ENCODE data around the gene LINGO4.
A peak's percentile ranks its signal among the peaks of the same experiment; 100 is the strongest.

LINGO4 gene, protein sequence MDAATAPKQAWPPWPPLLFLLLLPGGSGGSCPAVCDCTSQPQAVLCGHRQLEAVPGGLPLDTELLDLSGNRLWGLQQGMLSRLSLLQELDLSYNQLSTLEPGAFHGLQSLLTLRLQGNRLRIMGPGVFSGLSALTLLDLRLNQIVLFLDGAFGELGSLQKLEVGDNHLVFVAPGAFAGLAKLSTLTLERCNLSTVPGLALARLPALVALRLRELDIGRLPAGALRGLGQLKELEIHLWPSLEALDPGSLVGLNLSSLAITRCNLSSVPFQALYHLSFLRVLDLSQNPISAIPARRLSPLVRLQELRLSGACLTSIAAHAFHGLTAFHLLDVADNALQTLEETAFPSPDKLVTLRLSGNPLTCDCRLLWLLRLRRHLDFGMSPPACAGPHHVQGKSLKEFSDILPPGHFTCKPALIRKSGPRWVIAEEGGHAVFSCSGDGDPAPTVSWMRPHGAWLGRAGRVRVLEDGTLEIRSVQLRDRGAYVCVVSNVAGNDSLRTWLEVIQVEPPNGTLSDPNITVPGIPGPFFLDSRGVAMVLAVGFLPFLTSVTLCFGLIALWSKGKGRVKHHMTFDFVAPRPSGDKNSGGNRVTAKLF

DNA sequence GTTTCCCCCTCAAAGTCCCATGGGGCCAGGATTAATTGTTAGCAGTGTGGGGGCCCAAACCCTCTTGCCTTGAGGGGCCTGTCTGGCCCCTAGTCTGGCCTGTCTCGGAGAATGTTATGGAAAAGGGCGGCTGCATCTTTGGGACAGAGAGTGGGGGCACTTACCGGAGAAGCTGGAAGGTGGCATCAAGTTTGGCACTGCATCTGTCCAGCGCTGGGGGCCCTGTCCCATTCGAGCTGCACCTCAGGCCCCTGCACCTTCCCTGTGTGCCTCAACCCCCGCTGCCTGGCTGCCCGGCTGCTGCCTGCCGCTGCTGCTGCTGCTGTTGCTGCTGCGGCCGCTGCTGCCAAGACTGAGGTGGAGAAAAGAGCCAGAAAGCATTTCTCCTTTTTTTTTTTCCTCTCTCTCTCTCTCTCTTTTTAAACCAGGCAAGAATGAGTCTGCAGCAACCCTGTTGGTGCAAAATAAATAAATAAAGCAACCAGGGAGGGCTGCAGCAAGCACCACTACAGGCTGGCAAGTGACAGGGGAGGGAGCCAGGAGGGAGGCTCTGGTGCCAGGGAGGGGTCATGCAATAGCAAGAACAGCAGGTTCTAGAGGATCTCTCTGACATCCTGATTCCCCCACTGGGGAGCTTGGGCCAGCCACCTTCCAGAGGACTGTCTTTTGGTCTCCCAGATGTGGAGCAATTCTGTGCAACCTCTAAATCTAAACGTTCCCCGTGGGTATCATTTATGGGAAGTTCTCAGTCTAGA, at the start of gene LINGO4:
LINGO4 (minus strand) TSS at position 354 of the 755 bp plus-strand sequence. CDS start 2,715 bp downstream, outside the sequence.
- no peak for DNase-seq (ENCODE audit: low read depth)

DNA sequence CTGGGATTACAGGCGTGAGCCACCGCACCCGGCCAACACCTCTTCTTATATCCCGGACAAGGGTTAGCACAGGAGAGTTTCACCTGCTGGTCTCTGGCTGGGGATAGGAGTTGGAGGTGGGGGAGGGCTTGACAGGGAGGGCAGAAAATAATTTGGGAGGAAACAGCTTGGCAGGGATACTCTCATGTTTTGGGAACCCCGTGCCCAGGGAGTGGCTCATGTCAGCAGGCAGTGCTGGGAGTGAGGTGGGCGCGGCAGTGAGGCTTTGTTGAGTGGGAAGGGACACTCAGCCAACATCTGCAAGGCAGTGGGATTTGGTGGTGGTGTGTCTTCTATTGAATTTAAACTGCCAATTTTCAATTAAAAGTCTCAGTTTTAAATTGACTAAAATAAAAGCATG, 49.4 kb upstream of the LINGO4 start:
- no peak for DNase-seq (ENCODE audit: low read depth)

DNA sequence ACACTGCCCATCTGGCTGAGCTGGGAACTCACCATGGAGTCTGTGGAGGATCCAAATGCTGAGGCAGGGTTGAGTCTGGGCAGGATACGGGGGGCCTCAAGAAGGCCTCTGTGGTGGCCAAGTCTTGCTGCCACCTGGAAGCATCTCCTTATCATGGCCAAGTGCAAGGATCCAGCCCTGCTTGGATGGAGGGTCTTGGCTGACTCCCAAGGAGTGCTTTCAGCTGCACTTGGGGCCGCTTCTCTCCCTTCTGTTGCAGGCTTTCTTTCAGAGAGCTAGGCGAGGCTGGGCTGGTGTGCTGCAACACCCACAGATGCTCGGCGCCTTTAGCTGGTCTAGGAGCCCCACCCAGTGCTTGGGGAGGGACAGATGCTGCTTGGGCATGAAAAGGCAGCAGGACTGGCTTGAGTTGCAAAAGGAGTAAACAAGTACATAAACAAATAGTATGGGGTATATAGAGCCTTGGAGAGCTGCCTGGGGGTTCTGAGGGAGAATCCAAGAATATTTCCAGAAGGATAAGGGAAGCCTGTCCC, 48.3 kb upstream of the LINGO4 start, which contains the start of gene THEM5:
THEM5 (minus strand) TSS at position 302 of the 533 bp plus-strand sequence; CDS start at position 155, 147 bp downstream.
- DNase-seq (ENCODE audit: low read depth), result no peak

DNA sequence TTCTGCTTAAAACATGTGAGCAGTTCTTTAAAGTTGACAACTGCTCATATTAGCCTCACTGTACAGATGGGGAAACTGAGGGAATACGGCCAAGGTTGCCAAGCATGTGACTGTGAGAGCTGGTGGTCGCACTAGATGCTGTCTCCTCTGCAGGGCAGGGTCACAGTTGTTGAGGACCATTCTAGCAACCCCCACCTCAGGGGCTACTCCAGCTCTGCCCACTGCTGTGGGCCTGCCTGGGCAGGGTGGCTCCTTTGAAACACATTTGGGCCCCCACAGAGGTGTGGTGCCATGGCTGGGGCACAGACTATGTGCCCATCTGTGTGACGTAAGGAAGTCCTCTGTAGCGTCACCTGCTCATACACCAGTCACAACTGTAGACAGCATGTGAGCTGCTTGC, 47.5 kb upstream of the LINGO4 start:
- no peak for DNase-seq (ENCODE audit: low read depth)

DNA sequence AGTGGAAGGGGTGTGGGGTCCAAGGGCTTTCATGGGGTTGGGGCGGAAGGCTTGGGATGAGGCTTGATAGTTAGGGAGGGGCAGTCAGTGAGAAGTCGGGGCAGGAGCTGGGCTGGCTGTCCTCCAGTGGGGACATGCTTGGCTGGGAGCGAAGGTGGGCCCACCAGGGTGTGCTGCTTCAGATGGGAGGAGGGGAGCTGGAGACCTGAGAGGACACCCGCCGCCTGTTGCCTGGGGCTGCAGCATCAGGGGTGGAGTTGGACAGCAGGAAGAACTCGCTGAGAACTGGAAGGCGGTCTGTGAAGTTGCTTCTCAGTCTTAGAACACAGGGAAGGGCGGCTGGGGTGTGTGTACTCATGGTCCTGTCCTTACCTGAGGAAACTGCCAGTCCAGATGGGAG, 46.7 kb upstream of the LINGO4 start:
- no peak for DNase-seq (ENCODE audit: low read depth)

DNA sequence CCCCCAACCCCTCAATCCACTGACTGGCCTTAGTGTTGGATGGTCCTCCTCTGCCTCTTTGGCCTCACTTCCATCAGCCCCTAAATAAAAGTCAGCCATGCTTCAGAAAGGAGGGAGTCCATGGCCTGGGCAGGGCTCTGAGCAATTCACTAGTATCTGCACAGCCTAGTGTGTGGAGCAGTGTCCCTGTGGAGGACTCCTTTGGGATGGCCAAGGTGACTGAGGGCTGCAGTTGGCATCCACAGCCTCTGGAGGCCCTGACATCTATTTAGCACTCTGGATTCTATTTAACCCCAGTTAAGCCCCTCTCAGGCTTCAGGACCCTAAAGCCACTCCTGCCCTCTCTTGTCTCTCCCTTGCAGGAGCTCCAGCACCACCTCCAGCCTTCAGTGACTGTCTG, 44.7 kb upstream of the LINGO4 start:
- DNase-seq (ENCODE audit: low read depth), result no peak

DNA sequence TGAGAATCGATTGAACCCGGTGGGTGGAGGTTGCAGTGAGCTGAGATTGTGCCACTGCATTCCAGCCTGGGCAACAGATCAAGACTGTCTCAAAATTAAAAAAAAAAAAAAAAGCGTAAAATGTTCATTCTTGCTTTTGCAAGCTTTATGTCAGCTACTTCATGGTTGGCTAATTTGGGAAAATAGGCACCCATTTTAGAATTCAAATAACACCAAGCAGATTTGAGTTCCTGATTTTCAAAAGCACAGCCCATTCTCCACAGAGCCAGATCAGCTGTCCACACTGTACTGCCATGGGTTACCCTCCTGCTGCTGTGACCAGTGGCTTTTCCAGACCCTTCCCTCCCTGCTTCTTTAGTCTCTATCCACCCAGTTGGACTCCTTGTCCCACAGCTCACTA, 43.9 kb upstream of the LINGO4 start:
- DNase-seq (ENCODE audit: low read depth), result no peak

DNA sequence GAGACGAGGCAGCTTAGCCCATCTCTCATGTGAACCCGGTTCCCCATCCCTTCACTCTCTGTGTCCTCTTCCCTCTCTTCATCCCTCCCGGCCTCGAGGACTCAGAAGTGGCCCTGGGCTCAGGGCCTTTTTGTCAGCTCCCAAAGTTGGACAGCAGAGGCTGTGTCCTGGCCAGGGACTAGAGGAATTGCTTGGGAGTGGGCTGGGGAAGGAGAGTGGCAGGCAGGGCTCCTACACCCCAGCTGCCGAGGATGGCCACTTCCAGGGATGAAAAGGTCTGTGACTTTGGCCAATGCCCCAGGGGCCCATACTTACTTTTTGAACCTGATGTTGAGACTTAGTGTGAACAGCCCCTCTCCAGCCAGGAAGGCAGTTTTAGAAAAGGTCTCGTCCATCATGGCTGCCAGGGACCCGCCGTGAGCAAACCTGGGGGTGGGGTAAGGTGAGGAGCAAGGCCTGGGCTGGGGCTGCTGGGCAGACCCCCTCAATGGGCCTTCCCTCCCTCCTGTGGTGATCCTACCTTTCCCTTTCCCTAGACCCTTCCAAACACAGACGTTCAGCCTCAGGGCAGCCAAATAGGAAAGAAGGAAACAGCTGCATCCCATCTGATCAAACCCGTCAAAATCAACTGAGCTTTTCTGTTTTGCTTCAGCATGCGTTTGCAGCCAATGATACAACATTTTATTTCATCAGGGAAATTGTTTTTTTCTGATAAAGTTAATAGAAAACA, 42.8 kb upstream of the LINGO4 start:
- DNase-seq (ENCODE audit: low read depth), result no peak

DNA sequence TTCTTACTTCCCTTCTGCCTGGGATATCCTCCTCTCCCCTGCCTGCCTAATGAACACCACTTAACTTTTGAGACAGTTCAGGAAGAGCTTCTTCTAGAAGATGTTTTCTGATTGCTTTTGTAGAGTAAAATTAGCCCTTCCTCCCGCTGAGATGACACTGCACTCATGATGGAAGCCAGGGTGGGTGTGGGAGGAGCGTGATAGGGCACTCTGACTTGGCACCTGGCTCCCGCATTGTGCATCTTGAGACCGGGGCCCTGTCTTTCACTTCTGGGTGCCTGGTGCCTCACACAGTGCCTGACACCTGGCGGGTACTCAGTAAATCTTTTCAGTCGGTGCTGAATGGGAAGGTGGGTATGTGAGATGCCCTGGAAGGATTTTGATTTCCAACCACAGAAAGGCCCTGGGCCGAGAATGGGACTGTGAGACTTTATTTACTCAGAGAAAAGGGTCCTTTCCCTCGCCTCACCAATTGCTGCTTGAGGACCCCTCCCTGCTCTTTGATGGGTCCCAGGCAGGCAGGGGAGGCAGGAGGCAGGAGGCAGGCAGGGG, 41.5 kb upstream of the LINGO4 start:
- DNase-seq (ENCODE audit: low read depth), result no peak

DNA sequence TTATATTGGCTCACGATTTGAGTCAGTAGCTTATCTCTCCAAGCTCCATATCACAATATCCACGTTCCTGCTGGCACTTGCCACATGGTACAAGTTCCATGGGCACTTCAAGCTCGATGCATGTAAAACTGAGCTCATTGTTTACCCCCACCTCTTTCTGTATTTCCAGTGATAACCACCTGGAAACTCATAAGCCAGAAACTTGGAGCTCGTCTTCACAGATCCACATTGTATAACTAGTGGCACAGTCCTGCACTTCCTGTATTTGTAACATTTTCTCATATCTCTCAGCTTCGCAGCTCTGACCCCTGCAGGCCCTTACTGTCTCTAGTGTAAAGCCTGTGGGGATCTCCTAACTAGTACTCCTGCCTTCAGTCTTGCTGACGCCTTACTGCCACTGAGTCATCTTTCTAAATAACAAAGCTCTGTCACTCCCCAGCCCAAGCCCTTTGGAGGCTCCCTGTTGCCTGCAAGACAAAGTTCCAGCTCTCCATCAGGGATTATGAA, 40.9 kb upstream of the LINGO4 start:
- DNase-seq (ENCODE audit: low read depth), result no peak

DNA sequence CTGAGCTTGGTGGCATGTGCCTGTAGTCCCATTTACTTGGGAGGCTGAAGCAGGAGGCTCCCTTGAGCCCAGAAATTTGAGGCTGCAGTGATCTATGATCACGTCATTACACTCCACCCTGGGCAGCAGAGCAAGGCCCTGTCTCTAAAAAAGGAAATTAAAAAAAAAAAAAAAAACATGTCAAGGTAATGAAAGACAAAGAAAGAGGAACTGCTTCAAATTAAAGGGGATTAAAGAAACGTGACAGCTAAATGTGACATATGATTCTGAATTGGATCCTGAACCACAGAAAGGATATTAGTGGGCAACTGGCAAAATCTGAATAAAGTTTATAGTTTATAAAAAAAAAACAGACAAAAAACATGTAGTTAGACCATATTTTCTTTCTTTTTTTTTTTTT, 38.2 kb upstream of the LINGO4 start:
- DNase-seq (ENCODE audit: low read depth), result no peak

DNA sequence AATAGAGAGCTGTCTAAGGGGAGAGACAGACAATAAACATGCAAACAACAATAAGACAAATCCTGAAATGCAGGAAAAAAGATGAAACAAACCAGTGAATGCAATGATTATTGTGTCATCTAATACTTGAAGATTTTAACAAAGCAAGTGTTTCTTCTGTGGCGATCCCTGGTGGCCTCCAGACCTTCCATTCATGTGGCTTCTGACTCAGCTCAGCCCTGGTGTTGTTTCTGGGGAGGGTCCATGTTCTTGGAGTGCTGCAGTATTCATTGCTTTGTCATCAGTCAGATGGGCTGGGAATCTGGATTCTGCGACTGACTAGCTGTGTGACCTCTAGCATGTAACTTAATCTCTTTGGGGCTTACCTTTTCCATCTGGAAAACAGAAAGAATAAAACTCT, 35.9 kb upstream of the LINGO4 start:
- no peak for DNase-seq (ENCODE audit: low read depth)

DNA sequence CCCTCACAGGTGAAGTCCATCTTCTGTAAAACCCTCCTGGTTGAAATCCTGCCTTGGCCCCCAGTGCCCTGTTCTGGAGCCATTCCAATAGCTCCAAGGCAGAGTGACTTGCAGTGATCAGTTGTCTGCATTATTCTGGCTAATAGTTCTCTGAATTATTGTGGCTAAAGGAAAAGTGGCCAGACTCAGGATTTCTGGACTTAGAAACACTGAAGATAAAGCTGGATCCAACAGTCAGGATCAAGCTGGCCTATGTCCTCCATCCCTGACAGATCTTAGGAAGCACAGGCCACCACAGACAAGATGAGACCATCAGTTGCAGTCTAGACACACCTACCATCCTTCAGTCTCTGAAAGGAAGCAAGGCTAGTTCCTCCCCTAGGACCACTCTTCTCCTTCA, 35.2 kb upstream of the LINGO4 start:
- no peak for DNase-seq (ENCODE audit: low read depth)

DNA sequence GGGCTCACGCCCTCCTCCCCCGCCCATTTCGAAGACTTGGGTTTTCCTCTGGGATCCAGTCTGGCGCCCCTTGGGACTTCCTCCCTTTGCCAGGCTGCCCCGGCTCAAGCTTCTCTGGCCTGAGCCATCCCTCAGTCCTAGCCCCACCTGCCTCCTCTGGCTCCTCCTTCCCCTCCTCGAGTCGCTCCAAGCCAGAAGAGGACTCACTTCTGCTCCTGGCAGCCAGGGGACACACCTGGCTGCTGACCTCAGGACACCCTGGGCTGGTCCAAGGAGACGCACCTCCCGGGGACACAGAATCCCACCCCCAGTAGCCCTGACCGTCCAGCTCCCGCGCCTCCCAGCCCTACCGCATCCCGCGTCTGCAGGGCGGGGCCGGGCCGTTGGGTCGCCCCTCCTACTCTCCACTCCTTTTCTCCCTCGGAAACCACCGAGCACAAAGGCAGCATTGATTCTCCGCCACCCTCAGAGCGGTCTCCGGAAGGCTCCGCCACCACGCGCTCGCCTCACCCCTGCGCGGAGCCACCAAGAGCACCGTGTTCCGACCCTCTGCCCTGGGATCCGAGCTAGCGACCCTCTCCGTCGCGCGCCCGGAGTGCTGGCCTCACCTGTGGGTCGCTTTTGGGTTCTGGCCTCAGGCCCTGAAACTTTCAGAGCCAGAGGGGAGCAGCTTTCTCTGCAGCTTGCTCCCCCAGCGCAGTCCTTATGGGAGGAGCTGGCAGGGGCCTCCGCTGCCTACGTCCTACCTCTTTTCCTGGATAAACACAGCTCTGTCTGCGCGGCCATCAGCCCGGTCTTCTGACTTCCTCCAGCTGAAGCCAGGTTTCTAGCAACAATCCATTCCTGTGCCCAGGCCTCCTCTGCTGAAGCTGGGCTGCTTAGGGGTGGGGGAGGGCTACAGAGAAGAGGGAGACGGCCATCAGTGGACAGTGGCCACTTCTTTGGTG, 34.5 kb upstream of the LINGO4 start, which contains the start of gene C2CD4D:
C2CD4D (minus strand) TSS at position 364 of the 947 bp plus-strand sequence. CDS start 831 bp downstream, outside the sequence.
- DNase-seq (ENCODE audit: low read depth), result peak; percentile 45

DNA sequence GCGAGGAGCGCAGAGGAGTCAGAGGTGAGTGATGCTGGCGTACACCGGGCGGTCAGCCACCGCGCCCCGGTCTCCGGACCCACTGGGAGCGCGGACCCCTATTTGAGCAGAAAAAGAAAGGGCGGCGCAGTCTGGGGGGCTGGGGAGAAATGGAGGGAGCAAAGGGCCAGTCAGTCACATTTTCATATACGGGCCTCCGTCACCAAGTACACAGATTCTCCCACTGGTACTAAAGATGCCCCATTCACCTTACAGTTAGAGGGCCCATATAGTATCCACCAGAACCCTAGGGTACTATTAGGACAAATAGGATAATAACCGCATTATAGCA, 33.8 kb upstream of the LINGO4 start:
- no peak for DNase-seq (ENCODE audit: low read depth)

DNA sequence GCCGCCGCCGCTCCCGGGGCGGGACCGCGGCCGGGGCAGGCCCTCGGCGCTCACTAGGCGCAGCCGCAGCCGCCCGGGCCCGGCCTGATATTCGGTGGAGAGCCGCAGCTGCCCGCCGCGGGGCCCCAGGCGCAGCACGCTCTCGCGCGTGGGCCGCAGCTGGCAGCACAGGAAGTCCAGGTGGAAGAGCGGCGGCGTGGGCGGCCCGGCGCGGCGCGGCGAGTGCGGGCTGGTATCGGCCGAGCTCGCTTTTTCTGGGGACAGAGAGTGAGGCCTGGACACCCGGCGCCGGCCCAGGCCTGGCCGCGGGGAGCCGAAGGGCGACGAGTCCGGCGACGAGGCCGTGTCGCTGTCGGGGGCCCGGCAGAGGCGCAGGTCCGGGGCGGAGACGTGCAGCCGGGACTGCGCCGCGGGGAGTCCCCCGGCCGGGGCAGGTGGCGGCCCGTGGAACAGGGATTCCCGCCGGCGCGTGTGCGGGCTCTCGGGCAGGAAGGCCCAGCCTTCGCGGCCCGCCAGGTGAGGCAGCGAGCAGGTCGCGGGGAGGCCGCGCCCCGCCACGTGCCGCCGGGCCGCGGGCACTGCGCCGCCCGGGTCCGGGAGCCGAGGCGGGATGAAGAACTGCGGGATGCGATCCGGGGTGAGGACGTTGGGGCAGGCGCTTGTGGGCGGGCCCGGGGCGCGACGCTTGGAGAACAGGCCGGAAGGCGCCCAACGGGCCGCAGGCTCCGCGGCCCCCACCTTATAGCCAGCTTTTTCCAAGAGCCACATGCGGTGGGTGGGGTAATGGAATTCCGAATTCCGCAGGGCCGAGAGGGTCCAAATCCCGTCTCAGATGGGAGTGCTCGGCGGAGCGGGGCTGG, 33.2 kb upstream of the LINGO4 start:
- DNase-seq (ENCODE audit: low read depth), result no peak

DNA sequence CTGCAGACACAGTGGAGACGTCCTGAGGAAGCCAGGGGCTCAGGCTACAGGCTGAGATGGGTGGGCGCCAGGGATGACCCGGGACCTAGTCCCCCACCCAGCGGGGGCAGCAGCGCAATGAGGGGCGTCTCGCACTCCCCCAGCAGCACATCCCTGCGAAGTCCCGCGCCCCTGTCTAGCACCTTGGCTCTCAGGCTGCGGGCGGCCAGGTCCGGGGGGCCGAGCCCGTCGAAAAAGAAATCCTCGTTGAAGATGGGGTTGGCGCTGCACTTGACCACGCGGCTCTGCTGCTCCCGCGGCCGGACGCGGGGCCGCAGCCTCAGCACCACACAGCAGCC, 32.6 kb upstream of the LINGO4 start:
- DNase-seq (ENCODE audit: low read depth), result no peak

DNA sequence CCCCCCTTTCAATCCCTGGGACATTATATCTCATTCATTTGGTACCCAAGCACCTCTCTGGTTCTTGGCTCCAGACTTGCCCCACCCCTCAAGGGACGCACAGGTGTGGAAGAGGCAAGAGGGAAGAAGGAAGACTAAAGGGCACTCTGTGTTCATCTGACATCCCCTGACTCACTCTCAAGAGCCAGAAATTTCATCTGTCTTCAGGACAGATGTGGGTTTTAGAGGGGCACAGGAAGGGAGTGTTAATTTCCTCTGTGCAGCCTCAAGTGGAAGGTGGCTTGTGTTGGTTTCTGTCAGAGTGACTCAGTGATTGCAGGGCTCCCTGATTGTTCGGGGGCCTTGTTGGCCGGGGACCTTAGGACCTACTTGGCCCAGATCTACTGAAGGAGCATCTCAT, 32.0 kb upstream of the LINGO4 start:
- DNase-seq (ENCODE audit: low read depth), result no peak

DNA sequence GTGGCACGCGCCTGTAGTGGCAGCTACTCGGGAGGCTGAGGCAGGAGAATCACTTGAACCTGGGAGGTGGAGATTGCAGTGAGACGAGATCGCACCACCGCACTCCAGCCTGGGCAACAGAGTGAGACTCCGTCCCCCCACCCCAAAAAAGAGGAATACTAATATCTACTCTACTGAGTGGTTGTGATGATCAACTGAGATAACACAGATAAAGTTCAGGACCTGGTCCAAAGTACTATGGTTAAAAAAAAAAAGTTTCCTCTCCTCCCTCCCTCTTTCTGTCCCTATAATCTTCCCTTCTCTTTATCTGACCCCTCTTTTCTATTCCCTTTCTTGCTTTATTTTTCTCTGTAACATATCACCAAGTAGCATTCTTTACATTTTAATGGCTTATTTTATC, 30.4 kb upstream of the LINGO4 start:
- DNase-seq (ENCODE audit: low read depth), result no peak

Data from stimulated activated CD8-positive, alpha-beta memory T cell treated with anti-CD3 and anti-CD28 coated beads, Interleukin-15, amount 100 ng/mL, for 1 hour (primary cell).